OCI-LY3 (cell line): ENCODE measurements around the gene HEMGN.

ENCODE experiments used
- CTCF ChIP-seq: fragments of 200-600, 300-600 bp; sonication (generic); IDR thresholded peaks from 2 replicates; pipeline ENCODE4 v1.5.1; 2014; ENCODE audit warnings: antibody characterized with exemption, low read length, low read depth
- EZH2phosphoT487 ChIP-seq: fragments of 200-600 bp; shearing (Covaris generic); IDR thresholded peaks from 2 replicates; pipeline ENCODE4 v1.6.1; 2018; ENCODE audit warnings: antibody characterized with exemption, mixed run types, low read depth

GRCh38 chr9:97911970-97912369, 26.0 kb downstream of the HEMGN start:
- no peak for TF ChIP-seq CTCF
- no peak for TF ChIP-seq EZH2phosphoT487
